ENCODE data around the gene SRSF6.

- no peak for TF ChIP-seq CTCF (IDR thresholded peaks at IDR 0.05)
- TF ChIP-seq POLR2A (IDR thresholded peaks at IDR 0.05): no peak
Observed at GRCh38 chr20:43440531-43440930, 17.2 kb upstream of the SRSF6 start.
